Gastrocnemius medialis (tissue), 4 donors: ENCODE measurements around the gene TYROBP. TPM values are rescaled to one million over a fixed set of nuclear protein-coding genes. Genes with fewer than 3 reads are reported as not detected.

Experiments
- ATAC-seq, 2 donors: fragments of 150-250 bp; one replicate each; pipeline ENCODE4 v1.9.1; 2016
- DNase-seq, 2 donors: peaks; one replicate each; pipeline ENCODE4 v3.0.0-alpha.2; 2019
- H3K27ac ChIP-seq, 4 donors: fragments of 200-600 bp; sonication (generic); 1 replicate in 1 of 4; 2 replicates in 3 of 4; pipeline ENCODE4 v1.5.1; 2016 to 2018; ENCODE audit warnings: mild to moderate bottlenecking in 2 of 4, moderate library complexity in 1 of 4
- H3K27me3 ChIP-seq, 3 donors: fragments of 200-600 bp; sonication (generic) in 2 of 3; 1 replicate in 1 of 3; 2 replicates in 2 of 3; pipeline versions ENCODE4 v1.5.1 to v1.6.0; 2016 to 2019; ENCODE audit warnings: mild to moderate bottlenecking in 1 of 3, moderate library complexity in 1 of 3
- H3K36me3 ChIP-seq, 2 donors: fragments of 200-600 bp; sonication (generic) in 1 of 2; one replicate each; pipeline ENCODE4 v1.5.1; 2017 to 2018
- H3K4me1 ChIP-seq, 2 donors: fragments of 200-600 bp; sonication (generic) in 1 of 2; one replicate each; pipeline ENCODE4 v1.5.1; 2016 to 2017; ENCODE audit warnings: mild to moderate bottlenecking in 2 of 2
- H3K4me3 ChIP-seq, 4 donors: fragments of 200-600 bp; sonication (generic) in 3 of 4; 1 replicate in 1 of 4; 2 replicates in 3 of 4; pipeline ENCODE4 v1.5.1; 2016 to 2019; ENCODE audit warnings: mild to moderate bottlenecking in 2 of 4
- H3K9me3 ChIP-seq, 3 donors: fragments of 200-600 bp; sonication (generic) in 2 of 3; 1 replicate in 1 of 3; 2 replicates in 2 of 3; pipeline ENCODE4 v1.5.1; 2016 to 2019
- POLR2A ChIP-seq, 2 donors: fragments of 450-650 bp; IDR thresholded peaks; one replicate each; pipeline ENCODE4 v1.6.1; 2017; ENCODE audit warnings: antibody characterized with exemption in 2 of 2, mild to moderate bottlenecking in 2 of 2, moderate library complexity in 2 of 2
- in situ Hi-C, 4 donors: fragments of 200-750 bp; cut with MboI; loops; one replicate each; pipeline versions ENCODE4 v1.15.0 to v1.8.0; 2017; ENCODE audit warnings: low sequenced_read_pairs in 4 of 4
- intact Hi-C: fragments of 100-400 bp; cut with DNase I; formaldehyde crosslinking; loops from one replicate; pipeline ENCODE4 v1.15.1; 2023; ENCODE audit warnings: low total_unique reads
- total RNA-seq, 4 donors: library from RNA; depleted of rRNA; stranded (reverse); fragments of >200 nt; gene quantifications; one replicate each; pipeline versions ENCODE4 v1.1.0 to v1.2.3, GENCODE V29; 2016
- TF ChIP-seq, protein P1 (sequence below), 5 experiments: fragments of 450-650 bp in 3 of 5; fragments of 200-600 bp in 2 of 5; sonication (generic) in 2 of 5; IDR thresholded peaks in 4 of 5; conservative IDR thresholded peaks in 1 of 5; 1 replicate in 4 of 5; 2 replicates in 1 of 5; pipeline ENCODE4 v1.5.1; 2016 to 2019; ENCODE audit warnings: antibody characterized with exemption in 5 of 5, mild to moderate bottlenecking in 3 of 5, moderate library complexity in 3 of 5

Gene TYROBP
- total RNA-seq, 4 donors from 2014 or later, result 7.2 to 25.6 (median 18.2) TPM

DNA sequence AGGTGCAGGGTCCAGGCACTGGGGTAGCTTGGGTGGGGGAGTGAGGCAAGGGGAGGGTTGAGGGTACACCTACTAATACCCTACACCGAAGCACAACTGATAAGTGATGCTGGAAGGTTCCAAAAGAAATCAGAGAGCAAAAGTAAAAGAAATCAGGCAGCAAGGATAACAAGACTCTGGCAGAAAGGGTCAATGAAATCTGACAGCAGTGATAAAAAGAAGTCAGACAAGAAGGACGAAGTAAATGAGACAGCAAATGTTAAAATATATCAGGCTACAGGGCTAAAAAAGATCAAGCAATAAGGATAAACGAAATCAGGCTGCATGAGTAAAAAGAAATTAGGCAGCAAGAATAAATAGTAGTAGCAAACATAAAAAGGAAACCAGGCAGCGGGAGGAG lies 32.7 kb upstream of the TYROBP start:
- ATAC-seq, result no peak
- H3K27ac ChIP-seq, result no peak overlapping the region
- peaks cover 0 to 36% of the 10 kb centered on the region in 2 donors for H3K36me3 ChIP-seq
- DNase-seq, result no peak
- H3K27me3 ChIP-seq, result no peaks in the 10 kb centered on the region
- TF ChIP-seq POLR2A (IDR thresholded peaks at IDR 0.05), result no peak
- TF ChIP-seq, protein P1, sequence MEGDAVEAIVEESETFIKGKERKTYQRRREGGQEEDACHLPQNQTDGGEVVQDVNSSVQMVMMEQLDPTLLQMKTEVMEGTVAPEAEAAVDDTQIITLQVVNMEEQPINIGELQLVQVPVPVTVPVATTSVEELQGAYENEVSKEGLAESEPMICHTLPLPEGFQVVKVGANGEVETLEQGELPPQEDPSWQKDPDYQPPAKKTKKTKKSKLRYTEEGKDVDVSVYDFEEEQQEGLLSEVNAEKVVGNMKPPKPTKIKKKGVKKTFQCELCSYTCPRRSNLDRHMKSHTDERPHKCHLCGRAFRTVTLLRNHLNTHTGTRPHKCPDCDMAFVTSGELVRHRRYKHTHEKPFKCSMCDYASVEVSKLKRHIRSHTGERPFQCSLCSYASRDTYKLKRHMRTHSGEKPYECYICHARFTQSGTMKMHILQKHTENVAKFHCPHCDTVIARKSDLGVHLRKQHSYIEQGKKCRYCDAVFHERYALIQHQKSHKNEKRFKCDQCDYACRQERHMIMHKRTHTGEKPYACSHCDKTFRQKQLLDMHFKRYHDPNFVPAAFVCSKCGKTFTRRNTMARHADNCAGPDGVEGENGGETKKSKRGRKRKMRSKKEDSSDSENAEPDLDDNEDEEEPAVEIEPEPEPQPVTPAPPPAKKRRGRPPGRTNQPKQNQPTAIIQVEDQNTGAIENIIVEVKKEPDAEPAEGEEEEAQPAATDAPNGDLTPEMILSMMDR (IDR thresholded peaks at IDR 0.05 in 4 of 5, conservative IDR thresholded peaks at IDR 0.05 in 1 of 5), result no peak
- H3K9me3 ChIP-seq, result no peaks in the 10 kb centered on the region
- in situ Hi-C loops (no loop called here), intact Hi-C loops (no loop called here)
- peaks cover 16 to 27% of the 10 kb centered on the region in 2 donors for H3K4me1 ChIP-seq
- no peak overlapping the region for H3K4me3 ChIP-seq

DNA sequence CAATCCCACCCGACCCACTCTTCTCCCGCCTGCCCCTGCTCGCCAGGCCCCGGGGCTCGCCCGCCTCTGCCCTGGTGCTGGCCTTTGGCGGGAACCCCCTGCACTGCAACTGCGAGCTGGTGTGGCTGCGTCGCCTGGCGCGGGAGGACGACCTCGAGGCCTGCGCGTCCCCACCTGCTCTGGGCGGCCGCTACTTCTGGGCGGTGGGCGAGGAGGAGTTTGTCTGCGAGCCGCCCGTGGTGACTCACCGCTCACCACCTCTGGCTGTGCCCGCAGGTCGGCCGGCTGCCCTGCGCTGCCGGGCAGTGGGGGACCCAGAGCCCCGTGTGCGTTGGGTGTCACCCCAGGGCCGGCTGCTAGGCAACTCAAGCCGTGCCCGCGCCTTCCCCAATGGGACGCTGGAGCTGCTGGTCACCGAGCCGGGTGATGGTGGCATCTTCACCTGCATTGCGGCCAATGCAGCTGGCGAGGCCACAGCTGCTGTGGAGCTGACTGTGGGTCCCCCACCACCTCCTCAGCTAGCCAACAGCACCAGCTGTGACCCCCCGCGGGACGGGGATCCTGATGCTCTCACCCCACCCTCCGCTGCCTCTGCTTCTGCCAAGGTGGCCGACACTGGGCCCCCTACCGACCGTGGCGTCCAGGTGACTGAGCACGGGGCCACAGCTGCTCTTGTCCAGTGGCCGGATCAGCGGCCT lies 32.1 kb upstream of the TYROBP start:
- ATAC-seq (no peak), DNase-seq (no peak)
- Histone ChIP-seq H3K27me3 (no peaks in the 10 kb centered on the region), H3K4me1 (peaks cover 22 to 33% of the 10 kb centered on the region in 2 donors), H3K27ac (no peak overlapping the region), H3K36me3 (peaks cover 0 to 36% of the 10 kb centered on the region in 2 donors), H3K9me3 (no peaks in the 10 kb centered on the region), H3K4me3 (no peak overlapping the region)
- in situ Hi-C loops (no loop called here), intact Hi-C loops (no loop called here)
- TF ChIP-seq POLR2A (IDR thresholded peaks at IDR 0.05), result no peak
- TF ChIP-seq, protein P1 (IDR thresholded peaks at IDR 0.05 in 4 of 5, conservative IDR thresholded peaks at IDR 0.05 in 1 of 5), result no peak

DNA sequence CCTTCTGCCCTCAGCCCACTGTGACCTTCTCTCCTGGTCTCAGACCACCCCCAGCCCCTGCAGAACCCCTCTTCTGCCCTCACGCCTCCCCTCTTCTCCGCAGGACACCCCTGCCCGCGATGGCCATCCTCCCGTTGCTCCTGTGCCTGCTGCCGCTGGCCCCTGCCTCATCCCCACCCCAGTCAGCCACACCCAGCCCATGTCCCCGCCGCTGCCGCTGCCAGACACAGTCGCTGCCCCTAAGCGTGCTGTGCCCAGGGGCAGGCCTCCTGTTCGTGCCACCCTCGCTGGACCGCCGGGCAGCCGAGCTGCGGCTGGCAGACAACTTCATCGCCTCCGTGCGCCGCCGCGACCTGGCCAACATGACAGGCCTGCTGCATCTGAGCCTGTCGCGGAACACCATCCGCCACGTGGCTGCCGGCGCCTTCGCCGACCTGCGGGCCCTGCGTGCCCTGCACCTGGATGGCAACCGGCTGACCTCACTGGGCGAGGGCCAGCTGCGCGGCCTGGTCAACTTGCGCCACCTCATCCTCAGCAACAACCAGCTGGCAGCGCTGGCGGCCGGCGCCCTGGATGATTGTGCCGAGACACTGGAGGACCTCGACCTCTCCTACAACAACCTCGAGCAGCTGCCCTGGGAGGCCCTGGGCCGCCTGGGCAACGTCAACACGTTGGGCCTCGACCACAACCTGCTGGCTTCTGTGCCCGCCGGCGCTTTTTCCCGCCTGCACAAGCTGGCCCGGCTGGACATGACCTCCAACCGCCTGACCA lies 31.4 kb upstream of the TYROBP start:
- in situ Hi-C loops, result loop anchor here in 1 of 4 donors (10.0 kb wide), 2 partner anchors 55 to 225 kb away; partner anchors contain the start of gene KMT2B
- no peak for ATAC-seq
- Histone ChIP-seq H3K36me3 (peaks cover 0 to 36% of the 10 kb centered on the region in 2 donors), H3K27me3 (no peaks in the 10 kb centered on the region), H3K4me3 (no peak overlapping the region), H3K9me3 (no peaks in the 10 kb centered on the region), H3K4me1 (peaks cover 23 to 36% of the 10 kb centered on the region in 2 donors), H3K27ac (no peak overlapping the region)
- no peak for DNase-seq
- intact Hi-C loops, result loop anchor here (5.0 to 10.0 kb wide), 3 partner anchors 275 to 672 kb away; partner anchors contain the start of genes RBM42, USF2, ZNF146 and ZNF565
- TF ChIP-seq, protein P1 (IDR thresholded peaks at IDR 0.05 in 4 of 5, conservative IDR thresholded peaks at IDR 0.05 in 1 of 5), result no peak
- TF ChIP-seq POLR2A (IDR thresholded peaks at IDR 0.05), result no peak

DNA sequence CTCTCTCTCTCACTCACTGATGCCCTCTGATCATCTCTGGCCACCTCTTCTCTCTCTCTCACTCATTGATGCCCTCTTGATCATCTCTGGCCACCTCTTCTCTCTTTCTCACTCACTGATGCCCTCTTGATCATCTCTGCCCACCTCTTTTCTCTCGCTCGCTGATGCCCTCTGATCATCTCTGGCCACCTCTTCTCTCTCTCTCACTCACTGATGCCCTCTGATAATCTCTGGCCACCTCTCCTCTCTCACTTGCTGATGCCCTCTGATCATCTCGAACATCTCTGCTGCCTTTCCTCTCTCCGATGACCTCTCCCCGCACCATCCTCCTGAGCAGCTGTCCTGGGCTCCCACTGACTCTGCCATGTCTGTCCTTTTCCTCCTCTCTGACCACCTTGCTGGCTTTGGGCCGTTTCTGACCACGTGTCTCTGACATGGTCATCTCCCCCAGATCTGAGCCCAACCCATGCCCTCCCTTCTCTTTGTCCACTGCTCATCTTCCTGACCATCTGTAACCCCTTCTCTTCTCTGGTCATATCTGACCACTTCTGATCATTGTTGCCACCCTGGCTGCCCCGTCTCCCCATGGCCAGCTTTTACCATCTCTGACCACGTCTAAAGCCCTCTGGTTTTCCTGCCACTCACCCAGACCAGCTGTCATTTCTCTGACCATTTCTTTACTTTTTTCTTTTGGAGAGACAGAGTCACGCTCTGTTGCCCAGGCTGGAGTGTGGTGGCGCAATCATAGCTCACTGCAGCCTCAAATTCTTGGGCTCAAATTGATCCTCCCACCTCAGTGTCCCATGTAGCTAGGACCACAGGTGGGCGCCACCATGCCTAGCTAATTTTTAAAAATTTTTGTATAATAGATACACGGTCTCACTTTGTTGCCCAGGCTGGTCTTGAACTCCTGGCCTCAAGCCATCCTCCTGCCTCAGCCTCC lies 30.5 kb upstream of the TYROBP start:
- Histone ChIP-seq H3K9me3 (no peaks in the 10 kb centered on the region), H3K27me3 (no peaks in the 10 kb centered on the region), H3K4me3 (peak overlapping the region in 1 of 4 donors; percentile 86), H3K4me1 (peaks cover 23 to 36% of the 10 kb centered on the region in 2 donors), H3K27ac (peak overlapping the region in 1 of 4 donors; percentile 89), H3K36me3 (peaks cover 0 to 33% of the 10 kb centered on the region in 2 donors)
- TF ChIP-seq, protein P1 (IDR thresholded peaks at IDR 0.05 in 4 of 5, conservative IDR thresholded peaks at IDR 0.05 in 1 of 5), result no peak
- no peak for TF ChIP-seq POLR2A (IDR thresholded peaks at IDR 0.05)
- ATAC-seq (no peak), DNase-seq (no peak)
- intact Hi-C loops (loop anchor here (5.0 to 10.0 kb wide), 3 partner anchors 276 to 671 kb away; partner anchors contain the start of genes RBM42, USF2, ZNF146 and ZNF565), in situ Hi-C loops (loop anchor here in 1 of 4 donors (10.0 kb wide), 2 partner anchors 54 to 224 kb away; partner anchors contain the start of gene KMT2B)
